ENCODE results near the gene MAPK14.

DNA sequence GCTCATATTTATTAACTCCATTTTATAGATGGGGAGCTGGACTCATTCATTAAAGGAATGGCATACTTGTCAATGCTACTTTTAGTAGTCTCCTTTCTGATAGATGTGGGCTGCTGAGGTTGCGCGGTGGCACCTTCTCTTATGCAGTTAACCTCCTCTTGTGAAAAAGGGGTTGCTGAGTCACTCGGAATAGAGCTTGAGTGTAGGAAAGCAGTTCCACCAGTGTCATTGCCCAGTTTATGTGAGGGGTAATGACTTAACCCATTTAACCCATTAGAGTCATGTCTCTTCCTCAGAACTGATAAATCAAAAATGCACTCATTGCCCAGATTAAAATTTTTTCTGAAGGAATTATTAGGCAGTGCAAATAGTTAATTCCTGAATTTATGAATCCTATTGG is 6.3 kb downstream of the MAPK14 start:
- TF ChIP-seq, protein P1, sequence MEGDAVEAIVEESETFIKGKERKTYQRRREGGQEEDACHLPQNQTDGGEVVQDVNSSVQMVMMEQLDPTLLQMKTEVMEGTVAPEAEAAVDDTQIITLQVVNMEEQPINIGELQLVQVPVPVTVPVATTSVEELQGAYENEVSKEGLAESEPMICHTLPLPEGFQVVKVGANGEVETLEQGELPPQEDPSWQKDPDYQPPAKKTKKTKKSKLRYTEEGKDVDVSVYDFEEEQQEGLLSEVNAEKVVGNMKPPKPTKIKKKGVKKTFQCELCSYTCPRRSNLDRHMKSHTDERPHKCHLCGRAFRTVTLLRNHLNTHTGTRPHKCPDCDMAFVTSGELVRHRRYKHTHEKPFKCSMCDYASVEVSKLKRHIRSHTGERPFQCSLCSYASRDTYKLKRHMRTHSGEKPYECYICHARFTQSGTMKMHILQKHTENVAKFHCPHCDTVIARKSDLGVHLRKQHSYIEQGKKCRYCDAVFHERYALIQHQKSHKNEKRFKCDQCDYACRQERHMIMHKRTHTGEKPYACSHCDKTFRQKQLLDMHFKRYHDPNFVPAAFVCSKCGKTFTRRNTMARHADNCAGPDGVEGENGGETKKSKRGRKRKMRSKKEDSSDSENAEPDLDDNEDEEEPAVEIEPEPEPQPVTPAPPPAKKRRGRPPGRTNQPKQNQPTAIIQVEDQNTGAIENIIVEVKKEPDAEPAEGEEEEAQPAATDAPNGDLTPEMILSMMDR (IDR thresholded peaks at IDR 0.05; ENCODE audit: insufficient read depth, low read depth, low read length): no peak
- TF ChIP-seq EZH2 (IDR thresholded peaks at IDR 0.05; ENCODE audit: insufficient read depth, low read length): no peak
